ENCODE data around the gene CACNA1D. TPM values are rescaled to one million over a fixed set of nuclear protein-coding genes. Genes with fewer than 3 reads are reported as not detected.

Gene CACNA1D
- total and polyA plus RNA-seq, 2 donors from 2014 or later = 3.7 to 35.7 TPM

GRCh38 chr3:53649816-53650215 lies 155.4 kb downstream of the CACNA1D start:
- H3K36me3 ChIP-seq (ENCODE audit: control insufficient read depth in 2 of 3, insufficient read depth in 3 of 3, low read length in 3 of 3) = no peaks in the 10 kb centered on the region
- intact Hi-C loops (cut with DNase I) = no loop called here
- no peak for FAIRE-seq
- peaks cover 5 to 33% (median 9%) of the 10 kb centered on the region in 3 donors for H3K4me1 ChIP-seq (ENCODE audit: control insufficient read depth in 2 of 3, insufficient read depth in 2 of 3, low read depth in 1 of 3, low read length in 3 of 3)
- no peak for TF ChIP-seq CTCF (IDR thresholded peaks at IDR 0.05; ENCODE audit: borderline replicate concordance, extremely low read depth, insufficient read depth)
- no peaks in the 10 kb centered on the region for H3K9me3 ChIP-seq (ENCODE audit: control insufficient read depth in 2 of 3, insufficient read depth in 1 of 3, low read length in 3 of 3)
- H3K27me3 ChIP-seq (ENCODE audit: control insufficient read depth, insufficient read depth, low read length) = no peaks in the 10 kb centered on the region
- no peak for DNase-seq
- H3K9ac ChIP-seq (ENCODE audit: low read length in 3 of 3) = no peak overlapping the region
- H3K4me3 ChIP-seq (ENCODE audit: low read length in 3 of 3) = no peak overlapping the region
- no peak overlapping the region for H3K27ac ChIP-seq (ENCODE audit: low read depth in 2 of 2, low read length in 2 of 2)

GRCh38 chr3:53650424-53650823 lies 156.0 kb downstream of the CACNA1D start:
- no peaks in the 10 kb centered on the region for H3K9me3 ChIP-seq (ENCODE audit: control insufficient read depth in 2 of 3, insufficient read depth in 1 of 3, low read length in 3 of 3)
- H3K27me3 ChIP-seq (ENCODE audit: control insufficient read depth, insufficient read depth, low read length) = no peaks in the 10 kb centered on the region
- H3K27ac ChIP-seq (ENCODE audit: low read depth in 2 of 2, low read length in 2 of 2) = no peak overlapping the region
- intact Hi-C loops (cut with DNase I) = no loop called here
- H3K9ac ChIP-seq (ENCODE audit: low read length in 3 of 3) = no peak overlapping the region
- no peak for DNase-seq
- no peaks in the 10 kb centered on the region for H3K36me3 ChIP-seq (ENCODE audit: control insufficient read depth in 2 of 3, insufficient read depth in 3 of 3, low read length in 3 of 3)
- TF ChIP-seq CTCF (IDR thresholded peaks at IDR 0.05; ENCODE audit: borderline replicate concordance, extremely low read depth, insufficient read depth) = no peak
- FAIRE-seq = no peak
- peaks cover 5 to 32% (median 9%) of the 10 kb centered on the region in 3 donors for H3K4me1 ChIP-seq (ENCODE audit: control insufficient read depth in 2 of 3, insufficient read depth in 2 of 3, low read depth in 1 of 3, low read length in 3 of 3)
- no peak overlapping the region for H3K4me3 ChIP-seq (ENCODE audit: low read length in 3 of 3)

GRCh38 chr3:53650928-53651661 lies 156.7 kb downstream of the CACNA1D start:
- H3K27me3 ChIP-seq (ENCODE audit: control insufficient read depth, insufficient read depth, low read length) = no peaks in the 10 kb centered on the region
- FAIRE-seq = no peak
- peaks cover 5 to 26% (median 9%) of the 10 kb centered on the region in 3 donors for H3K4me1 ChIP-seq (ENCODE audit: control insufficient read depth in 2 of 3, insufficient read depth in 2 of 3, low read depth in 1 of 3, low read length in 3 of 3)
- H3K9ac ChIP-seq (ENCODE audit: low read length in 3 of 3) = no peak overlapping the region
- no peak overlapping the region for H3K4me3 ChIP-seq (ENCODE audit: low read length in 3 of 3)
- TF ChIP-seq CTCF (IDR thresholded peaks at IDR 0.05; ENCODE audit: borderline replicate concordance, extremely low read depth, insufficient read depth) = no peak
- no peak overlapping the region for H3K27ac ChIP-seq (ENCODE audit: low read depth in 2 of 2, low read length in 2 of 2)
- intact Hi-C loops (cut with DNase I) = no loop called here
- H3K9me3 ChIP-seq (ENCODE audit: control insufficient read depth in 2 of 3, insufficient read depth in 1 of 3, low read length in 3 of 3) = no peaks in the 10 kb centered on the region
- H3K36me3 ChIP-seq (ENCODE audit: control insufficient read depth in 2 of 3, insufficient read depth in 3 of 3, low read length in 3 of 3) = no peaks in the 10 kb centered on the region
- DNase-seq = no peak

All from kidney (tissue), 14 donors.